NCI-H128 (cell line): Measurements from ENCODE around the gene ALDH18A1.
"Not testable (repeated sequence)": the region's sequence is repeated elsewhere in the genome, so short reads cannot be mapped to it uniquely, and the experiment has no call there.

Experiments used
- DNase-seq: peaks from one replicate; lab custom pipeline; 2025; ENCODE audit not compliant: unreplicated experiment; lab: John Stamatoyannopoulos, UW

The ALDH18A1 gene

GRCh38 chr10:95656291-95657164 lies at the start of gene ALDH18A1:
TSS of gene ALDH18A1 (minus strand) at chr10:95656711. CDS start at chr10:95653377, 3,334 bp downstream.
- peak; percentile 27 for DNase-seq

GRCh38 chr10:95698415-95698814 lies 41.9 kb upstream of the ALDH18A1 start:
- no peak for DNase-seq

- no peak for DNase-seq
Measured at GRCh38 chr10:95697429-95697828, 40.9 kb upstream of the ALDH18A1 start.

GRCh38 chr10:95694665-95695064 lies 38.2 kb upstream of the ALDH18A1 start:
- no peak for DNase-seq

- DNase-seq: peak; percentile 93
Measured at GRCh38 chr10:95693668-95694534, 37.4 kb upstream of the ALDH18A1 start, which contains the start of gene TCTN3. TSS of gene TCTN3 (minus strand) at chr10:95693927. CDS start at chr10:95693899, 28 bp downstream.

- no peak for DNase-seq
Measured at GRCh38 chr10:95693071-95693667, 36.7 kb upstream of the ALDH18A1 start.

GRCh38 chr10:95691281-95691680 lies 34.8 kb upstream of the ALDH18A1 start:
- DNase-seq: no peak

- DNase-seq: no peak
Measured at GRCh38 chr10:95688648-95689047, 32.1 kb upstream of the ALDH18A1 start.

- DNase-seq: no peak
Measured at GRCh38 chr10:95683966-95684365, 27.5 kb upstream of the ALDH18A1 start.

GRCh38 chr10:95675403-95676116 lies 19.0 kb upstream of the ALDH18A1 start:
- DNase-seq: no peak

- no peak for DNase-seq
Measured at GRCh38 chr10:95674643-95675042, 18.1 kb upstream of the ALDH18A1 start.

GRCh38 chr10:95672641-95673040 lies 16.1 kb upstream of the ALDH18A1 start:
- DNase-seq: not testable (repeated sequence)

GRCh38 chr10:95664543-95664942 lies 8.0 kb upstream of the ALDH18A1 start:
- no peak for DNase-seq

GRCh38 chr10:95663496-95663895 lies 7.0 kb upstream of the ALDH18A1 start:
- no peak for DNase-seq

GRCh38 chr10:95661818-95662217 lies 5.3 kb upstream of the ALDH18A1 start:
- no peak for DNase-seq

GRCh38 chr10:95660283-95660682 lies 3.8 kb upstream of the ALDH18A1 start:
- DNase-seq: no peak

- DNase-seq: no peak
Measured at GRCh38 chr10:95657250-95657649, 739 bp upstream of the ALDH18A1 start.

GRCh38 chr10:95655571-95656290 lies 780 bp downstream of the ALDH18A1 start:
- no peak for DNase-seq

- DNase-seq: no peak
Measured at GRCh38 chr10:95653895-95654294, 2.6 kb downstream of the ALDH18A1 start.
